Left colon (tissue), 2 donors: ENCODE measurements around the gene PLB1. TPM values are rescaled to one million over a fixed set of nuclear protein-coding genes. Genes with fewer than 3 reads are reported as not detected.

ENCODE experiments used
- ATAC-seq: fragments of 200-7000 bp; cut with Tn5 transposase; one replicate; pipeline ENCODE4 v1.9.1; 2020; ENCODE audit warnings: mild to moderate bottlenecking, moderate library complexity
- DNase-seq, 2 donors: peaks; one replicate each; pipeline ENCODE4 v3.0.0-alpha.2; 2020
- intact Hi-C, 2 donors: fragments of 100-400 bp; cut with DNase I in 1 of 2; cut with micrococcal nuclease in 1 of 2; formaldehyde crosslinking; loops; one replicate each; pipeline versions ENCODE4 v1.11.2 to v1.14.0; 2022; cut with DNase I, micrococcal nuclease
- long read RNA-seq: library from polyadenylated mRNA; unstranded; transcript quantifications from one replicate; pipeline ENCODE4 v2.0.0, GENCODE V29; 2021
- total RNA-seq, 2 donors: library from RNA; stranded (reverse); fragmentation: NEBNext Ultra II Directional; extraction: Animal tissue kit (Norgen Biotek cat#: 25700); gene quantifications; one replicate each; pipeline ENCODE4 v1.2.1, GENCODE V29; 2021
- donor health status: DM: no; HTN: no; CAD: no.
- donor health status: DM: yes; HTN: yes; CAD: no.

Gene PLB1
- 1 to 10 TPM in 1 of 2 donors, under 1 TPM in 1; 0.98 to 4.2 TPM for total RNA-seq
- long read RNA-seq, partial matches to known transcripts, result 0 of 2 reads
- long read RNA-seq, other reads (novel, unspliced or antisense), result 2 of 2 reads

GRCh38 chr2:28495551-28496250 is at the start of gene PLB1:
Gene PLB1, plus strand, starts transcription at chr2:28496060. Its CDS starts 55 bp downstream, at chr2:28496115.
- ATAC-seq, result peak; percentile 59
- DNase-seq, result no peak
- intact Hi-C loops, result no loop called here

- DNase-seq (no peak), ATAC-seq (no peak)
- intact Hi-C loops, result no loop called here
These were observed 49.3 kb upstream of the PLB1 start for GRCh38 chr2:28446531-28446930.

GRCh38 chr2:28447086-28447485 is 48.8 kb upstream of the PLB1 start:
- no peak for DNase-seq
- intact Hi-C loops, result no loop called here
- no peak for ATAC-seq

- intact Hi-C loops, result no loop called here
- ATAC-seq, result no peak
- DNase-seq, result no peak
These were observed 47.7 kb upstream of the PLB1 start for GRCh38 chr2:28447943-28448792.

GRCh38 chr2:28448793-28449100 is 47.1 kb upstream of the PLB1 start:
- intact Hi-C loops, result no loop called here
- DNase-seq (no peak), ATAC-seq (no peak)

- ATAC-seq, result no peak
- intact Hi-C loops, result no loop called here
- no peak for DNase-seq
These were observed 46.8 kb upstream of the PLB1 start for GRCh38 chr2:28449126-28449487.

- no peak for ATAC-seq
- no peak for DNase-seq
- intact Hi-C loops, result loop anchor here in 1 of 2 donors (5.0 to 10.0 kb wide), 2 partner anchors 695 to 742 kb away; no protein-coding TSS in a partner anchor
These were observed 46.1 kb upstream of the PLB1 start for GRCh38 chr2:28449488-28450395.

- DNase-seq (no peak), ATAC-seq (no peak)
- intact Hi-C loops, result loop anchor here in 1 of 2 donors (5.0 to 10.0 kb wide), 2 partner anchors 696 to 744 kb away; no protein-coding TSS in a partner anchor
These were observed 44.8 kb upstream of the PLB1 start for GRCh38 chr2:28450901-28451565.

- intact Hi-C loops, result loop anchor here in 1 of 2 donors (5.0 to 10.0 kb wide), 2 partner anchors 697 to 745 kb away; no protein-coding TSS in a partner anchor
- DNase-seq (no peak), ATAC-seq (no peak)
These were observed 43.9 kb upstream of the PLB1 start for GRCh38 chr2:28451793-28452533.

- intact Hi-C loops, result loop anchor here in 1 of 2 donors (5.0 to 10.0 kb wide), 2 partner anchors 698 to 745 kb away; no protein-coding TSS in a partner anchor
- DNase-seq (peak; percentile 59 to 88), ATAC-seq (peak; percentile 93)
These were observed 43.3 kb upstream of the PLB1 start for GRCh38 chr2:28452534-28453081.

GRCh38 chr2:28453396-28453795 is 42.5 kb upstream of the PLB1 start:
- intact Hi-C loops, result loop anchor here in 1 of 2 donors (5.0 to 10.0 kb wide), 2 partner anchors 699 to 746 kb away; no protein-coding TSS in a partner anchor
- ATAC-seq, result no peak
- no peak for DNase-seq

GRCh38 chr2:28454016-28454930 is 41.6 kb upstream of the PLB1 start:
- ATAC-seq (no peak), DNase-seq (no peak)
- intact Hi-C loops, result loop anchor here in 1 of 2 donors (5.0 to 10.0 kb wide), 2 partner anchors 699 to 747 kb away; no protein-coding TSS in a partner anchor

- no peak for ATAC-seq
These were observed 38.6 kb upstream of the PLB1 start for GRCh38 chr2:28457237-28457636.

GRCh38 chr2:28461056-28461455 is 34.8 kb upstream of the PLB1 start:
- DNase-seq, result no peak
- intact Hi-C loops, result no loop called here
- no peak for ATAC-seq

More at GRCh38 chr2:28457237-28457636, 38.6 kb upstream of the PLB1 start:
- DNase-seq, result no peak
- intact Hi-C loops, result loop anchor here in 1 of 2 donors (10.0 kb wide), 1 partner anchor 702 kb away; no protein-coding TSS in a partner anchor

GRCh38 chr2:28462122-28462521 is 33.7 kb upstream of the PLB1 start:
- no peak for DNase-seq
- no peak for ATAC-seq
- intact Hi-C loops, result no loop called here

- DNase-seq (no peak), ATAC-seq (no peak)
- intact Hi-C loops, result no loop called here
These were observed 32.5 kb upstream of the PLB1 start for GRCh38 chr2:28463211-28463816.
